SK-N-SH (cell line): ENCODE data around the gene KLHL2. TPM values are rescaled to one million over a fixed set of nuclear protein-coding genes. Genes with fewer than 3 reads are reported as not detected.
A peak's percentile ranks its signal among the peaks of the same experiment; 100 is the strongest.

Experiments used
- CTCF ChIA-PET: fragments of 300-600, 350-600 bp; formaldehyde crosslinking; extraction: SDS; loops from one replicate; lab custom pipeline; 2021; lab: Yijun Ruan, JAX
- POLR2A ChIA-PET: fragments of 350-600 bp; sonication (Branson Sonifier 250); formaldehyde crosslinking; extraction: SDS; loops from one replicate; lab custom pipeline; 2020; ENCODE audit warnings: antibody characterized with exemption, inconsistent platforms; lab: Yijun Ruan, JAX
- DNase-seq: peaks from one replicate; pipeline ENCODE4 v3.0.0; 2012
- H2AFZ ChIP-seq: fragments of 200-600 bp; sonication (generic); 2 replicates; pipeline ENCODE4 v1.8.1; 2016; ENCODE audit warnings: antibody characterized with exemption, mild to moderate bottlenecking, low read depth
- H3F3A ChIP-seq: fragments of 200-600 bp; sonication (generic); replicated peaks from 2 replicates; pipeline ENCODE3; 2016; ENCODE audit warnings: antibody characterized with exemption, mild to moderate bottlenecking; ENCODE audit not compliant: insufficient read depth
- H3K27ac ChIP-seq, 2 experiments: fragments of 200-500 bp in 1 of 2; fragments of 200-600 bp in 1 of 2; sonication (Bioruptor generic) in 1 of 2; sonication (generic), shearing (Covaris generic) in 1 of 2; 2 replicates each; pipeline versions ENCODE4 v1.5.1 to v1.6.1; 2014 to 2016; ENCODE audit warnings: low read depth in 2 of 2, inconsistent platforms in 1 of 2, low read length in 1 of 2, mild to moderate bottlenecking in 1 of 2, mixed read lengths in 1 of 2
- H3K27me3 ChIP-seq: fragments of 200-600 bp; sonication (generic), shearing (Covaris generic); 2 replicates; pipeline ENCODE4 v1.6.1; 2016; ENCODE audit warnings: mixed run types; ENCODE audit not compliant: insufficient read depth
- H3K36me3 ChIP-seq, 2 experiments: fragments of 200-500 bp in 1 of 2; fragments of 200-600 bp in 1 of 2; sonication (Bioruptor generic) in 1 of 2; sonication (generic) in 1 of 2; replicated peaks in 1 of 2; 2 replicates each; pipeline versions ENCODE3 to v1.5.1; 2014 to 2016; ENCODE audit warnings: low read length in 1 of 2, mild to moderate bottlenecking in 1 of 2; ENCODE audit not compliant: insufficient read depth in 2 of 2, control insufficient read depth in 1 of 2
- H3K4me1 ChIP-seq, 2 experiments: fragments of 200-500 bp in 1 of 2; fragments of 200-600 bp in 1 of 2; sonication (Bioruptor generic) in 1 of 2; sonication (generic), shearing (Covaris generic) in 1 of 2; 2 replicates each; pipeline versions ENCODE4 v1.5.1 to v1.6.1; 2014 to 2016; ENCODE audit warnings: low read depth in 1 of 2, low read length in 1 of 2, mixed run types in 1 of 2; ENCODE audit not compliant: insufficient read depth in 2 of 2, control insufficient read depth in 1 of 2
- H3K4me2 ChIP-seq: fragments of 200-600 bp; sonication (generic), shearing (Covaris generic); 2 replicates; pipeline ENCODE4 v1.6.1; 2017; ENCODE audit warnings: mixed run types
- H3K4me3 ChIP-seq, 2 experiments: fragments of 200-500 bp in 1 of 2; fragments of 200-600 bp in 1 of 2; sonication (Bioruptor generic) in 1 of 2; sonication (generic), shearing (Covaris generic) in 1 of 2; 2 replicates each; pipeline versions ENCODE4 v1.5.1 to v1.8.1; 2014 to 2016; ENCODE audit warnings: low read depth in 2 of 2, inconsistent platforms in 1 of 2, low read length in 1 of 2, mild to moderate bottlenecking in 1 of 2, mixed read lengths in 1 of 2, moderate library complexity in 1 of 2
- H3K79me2 ChIP-seq: fragments of 200-600 bp; sonication (generic); 2 replicates; pipeline ENCODE4 v1.8.1; 2017; ENCODE audit warnings: mild to moderate bottlenecking; ENCODE audit not compliant: insufficient read depth
- H3K9ac ChIP-seq: fragments of 200-600 bp; sonication (generic); 2 replicates; pipeline ENCODE4 v1.6.1; 2017; ENCODE audit warnings: mixed run types
- H3K9me2 ChIP-seq: fragments of 200-600 bp; sonication (generic); 2 replicates; pipeline ENCODE4 v1.6.1; 2017; ENCODE audit warnings: mixed run types
- H3K9me3 ChIP-seq: fragments of 200-600 bp; sonication (generic); 2 replicates; pipeline ENCODE4 v1.6.1; 2017; ENCODE audit warnings: mixed run types, mild to moderate bottlenecking, moderate library complexity
- H4K20me1 ChIP-seq: fragments of 200-600 bp; sonication (generic); 2 replicates; pipeline ENCODE4 v1.6.1; 2017; ENCODE audit warnings: mild to moderate bottlenecking, mixed run types; ENCODE audit not compliant: insufficient read depth
- CTCF ChIP-seq: fragments of 200-600 bp; sonication (generic); IDR thresholded peaks from 2 replicates; pipeline ENCODE4 v1.6.1; 2017; ENCODE audit warnings: antibody characterized with exemption, mild to moderate bottlenecking, moderate library complexity
- ELF1 ChIP-seq: IDR thresholded peaks from 2 replicates; pipeline ENCODE4 v1.4.0; 2012
- EZH2phosphoT487 ChIP-seq: fragments of 200-600 bp; sonication (generic); IDR thresholded peaks from 2 replicates; pipeline ENCODE4 v1.6.1; 2017; ENCODE audit warnings: low read depth, mixed run types, mild to moderate bottlenecking, antibody characterized with exemption, moderate library complexity, borderline replicate concordance
- FOXJ3 ChIP-seq: sonication (generic); formaldehyde crosslinking; IDR thresholded peaks from 2 replicates; pipeline ENCODE4 v1.5.1; 2020; ENCODE audit warnings: mild to moderate bottlenecking, missing genetic modification reagents
- GATA2 ChIP-seq: sonication (generic); formaldehyde crosslinking; IDR thresholded peaks from 2 replicates; pipeline ENCODE4 v1.5.0; 2020; ENCODE audit warnings: mild to moderate bottlenecking, missing genetic modification reagents
- MXI1 ChIP-seq: IDR thresholded peaks from 2 replicates; pipeline ENCODE4 v1.6.1; 2012; ENCODE audit warnings: mild to moderate bottlenecking, low read depth, low read length, improper control_type of control experiment
- NRF1 ChIP-seq: IDR thresholded peaks from 2 replicates; pipeline ENCODE4 v1.6.1; 2012; ENCODE audit warnings: low read depth, mild to moderate bottlenecking, low read length
- POLR2AphosphoS5 ChIP-seq: IDR thresholded peaks from 2 replicates; pipeline ENCODE4 v1.6.1; 2012; ENCODE audit warnings: low read depth, low read length
- TAF1 ChIP-seq: IDR thresholded peaks from 2 replicates; pipeline ENCODE4 v1.6.1; 2012; ENCODE audit warnings: low read depth, mild to moderate bottlenecking, low read length, moderate library complexity, borderline replicate concordance
- USF2 ChIP-seq: fragments of 150-350 bp; IDR thresholded peaks from 2 replicates; pipeline ENCODE4 v1.6.1; 2017; ENCODE audit warnings: antibody characterized with exemption, low read length, low read depth, borderline replicate concordance
- ZBTB33 ChIP-seq: IDR thresholded peaks from 2 replicates; pipeline ENCODE4 v1.4.0; 2012; ENCODE audit warnings: low read depth, borderline replicate concordance
- WGBS: methylation state at CpG from one replicate; pipeline ENCODE4 v1.1.6; 2017; ENCODE audit warnings: low lambda C conversion rate; 5-methylcytosine and 5-hydroxymethylcytosine counted together
- polyA plus RNA-seq, 3 experiments: library from polyadenylated mRNA; depleted of rRNA; stranded (reverse); fragments of >200 nt; gene quantifications; 2 replicates each; pipeline ENCODE4 v1.2.3, GENCODE V29; 2012

KLHL2 gene
- polyA plus RNA-seq, 1 of the 3 experiments (the other 2 are of a cell fraction) = 25.0 TPM

- TF ChIP-seq TAF1 = no peak
- no peak for TF ChIP-seq USF2
- TF ChIP-seq MXI1 = no peak
- TF ChIP-seq FOXJ3 (CRISPR knock-in tag) = no peak
- TF ChIP-seq ELF1 = no peak
These were observed 124.0 kb downstream of the KLHL2 start (continued) for GRCh38 chr4:165331359-165331758.

GRCh38 chr4:165331823-165332222 is 124.5 kb downstream of the KLHL2 start:
- WGBS = 96% methylated on average over 10 of the region's 10 CpGs
- DNase-seq = no peak
- ChIA-PET CTCF (interaction anchor here (2.2 to 2.7 kb wide), 2 partner anchors 11 to 200 kb away, joined by 10 read pairs; no protein-coding TSS in a partner anchor), POLR2A (no interaction called here)
- Histone ChIP-seq H3K9ac (no peak overlapping the region), H3K4me3 (no peak overlapping the region), H3K27me3 (no peaks in the 10 kb centered on the region), H3K9me2 (no peaks in the 10 kb centered on the region), H3K4me2 (no peak overlapping the region), H3K27ac (no peak overlapping the region), H3F3A (no peaks in the 10 kb centered on the region), H3K9me3 (no peaks in the 10 kb centered on the region), H3K79me2 (peaks cover 61% of the 10 kb centered on the region), H4K20me1 (no peaks in the 10 kb centered on the region), H3K4me1 (peaks cover 0 to 14% of the 10 kb centered on the region in 2 experiments; a peak in 2 of 4 replicates), H3K36me3 (peaks cover 10 to 41% of the 10 kb centered on the region in 2 experiments), H2AFZ (no peak overlapping the region)
- TF ChIP-seq GATA2 (CRISPR knock-in tag) (no peak), ZBTB33 (no peak)

GRCh38 chr4:165332502-165332901 is 125.1 kb downstream of the KLHL2 start:
- Histone ChIP-seq H3K4me1 (peaks cover 0 to 14% of the 10 kb centered on the region in 2 experiments; a peak in 2 of 4 replicates), H3K9me3 (no peaks in the 10 kb centered on the region), H3K9me2 (no peaks in the 10 kb centered on the region), H3K4me3 (no peak overlapping the region), H4K20me1 (no peaks in the 10 kb centered on the region), H2AFZ (no peak overlapping the region), H3K9ac (no peak overlapping the region), H3K4me2 (no peak overlapping the region), H3K27ac (peak overlapping the region in 1 of 2 experiments; percentile 28; a peak in 1 of 4 replicates), H3K27me3 (no peaks in the 10 kb centered on the region), H3K36me3 (peaks cover 10 to 48% of the 10 kb centered on the region in 2 experiments), H3F3A (no peaks in the 10 kb centered on the region), H3K79me2 (peaks cover 61% of the 10 kb centered on the region)
- POLR2A ChIA-PET = no interaction called here
- 78% methylated on average over 1 of the region's 1 CpG for WGBS
- no peak for DNase-seq
- TF ChIP-seq EZH2phosphoT487 = no peak
- no peak for TF ChIP-seq TAF1
- TF ChIP-seq POLR2AphosphoS5 = no peak
- TF ChIP-seq NRF1 = no peak
- TF ChIP-seq CTCF = no peak
- CTCF ChIA-PET = interaction anchor here (2.2 to 2.7 kb wide), 2 partner anchors 11 to 201 kb away, joined by 10 read pairs; no protein-coding TSS in a partner anchor
